SHP77 (cell line): ENCODE results near the gene PLXNB2.
"Not testable (repeated sequence)": the region's sequence is repeated elsewhere in the genome, so short reads cannot be mapped to it uniquely, and the experiment has no call there.

Source experiments
- DNase-seq, 2 experiments: peaks; one replicate each; lab custom pipeline; 2025; lab: John Stamatoyannopoulos, UW

Gene PLXNB2

GRCh38 chr22:50326956-50327710 is 19.7 kb upstream of the PLXNB2 start, which contains the start of gene DENND6B:
Gene DENND6B, minus strand, starts transcription at chr22:50327012. Its CDS starts 24 bp downstream, at chr22:50326988.
- DNase-seq, result peak; percentile 77 to 78

GRCh38 chr22:50326225-50326955 is 18.9 kb upstream of the PLXNB2 start:
- no peak for DNase-seq

DNA sequence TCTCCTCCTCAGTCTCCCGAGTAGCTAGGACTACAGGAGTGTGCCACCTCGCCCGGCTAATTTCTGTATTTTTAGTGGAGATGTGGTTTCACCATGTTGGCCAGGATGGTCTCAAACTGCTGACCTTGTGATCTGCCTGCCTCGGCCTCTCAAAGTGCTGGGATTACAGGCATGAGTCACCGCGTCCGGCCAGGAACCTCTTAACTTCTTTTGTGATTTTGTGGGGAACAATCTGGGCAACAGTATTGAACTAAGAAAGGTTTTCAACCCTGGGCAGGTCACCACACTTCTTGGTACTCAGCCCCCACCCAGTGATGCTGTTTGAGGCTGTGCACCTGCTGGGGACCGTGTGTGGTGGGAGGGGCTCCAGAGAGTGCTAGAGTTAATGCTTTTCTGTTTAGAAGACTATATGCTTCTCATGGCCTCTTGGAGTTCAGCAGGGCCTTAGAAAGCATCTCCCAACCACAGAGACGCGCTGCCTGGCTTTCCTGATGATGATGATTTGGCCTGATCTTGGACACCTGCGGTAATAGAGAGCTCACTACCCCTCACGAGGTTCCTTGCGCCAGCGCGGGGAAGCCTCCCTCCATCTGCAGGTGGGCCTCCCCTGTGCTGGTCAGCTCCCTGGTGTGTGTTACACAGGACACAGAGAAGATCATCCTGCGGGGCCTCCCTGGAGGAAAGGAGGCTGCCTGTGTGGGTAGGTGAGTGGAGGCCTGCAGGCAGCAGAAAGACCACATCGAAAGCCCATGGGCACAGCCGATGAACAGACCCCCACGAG is 18.2 kb upstream of the PLXNB2 start:
- no peak for DNase-seq

GRCh38 chr22:50323900-50324299 is 16.5 kb upstream of the PLXNB2 start:
- DNase-seq, result no peak

GRCh38 chr22:50322382-50323104 is 15.1 kb upstream of the PLXNB2 start:
- DNase-seq, result not testable (repeated sequence)

DNA sequence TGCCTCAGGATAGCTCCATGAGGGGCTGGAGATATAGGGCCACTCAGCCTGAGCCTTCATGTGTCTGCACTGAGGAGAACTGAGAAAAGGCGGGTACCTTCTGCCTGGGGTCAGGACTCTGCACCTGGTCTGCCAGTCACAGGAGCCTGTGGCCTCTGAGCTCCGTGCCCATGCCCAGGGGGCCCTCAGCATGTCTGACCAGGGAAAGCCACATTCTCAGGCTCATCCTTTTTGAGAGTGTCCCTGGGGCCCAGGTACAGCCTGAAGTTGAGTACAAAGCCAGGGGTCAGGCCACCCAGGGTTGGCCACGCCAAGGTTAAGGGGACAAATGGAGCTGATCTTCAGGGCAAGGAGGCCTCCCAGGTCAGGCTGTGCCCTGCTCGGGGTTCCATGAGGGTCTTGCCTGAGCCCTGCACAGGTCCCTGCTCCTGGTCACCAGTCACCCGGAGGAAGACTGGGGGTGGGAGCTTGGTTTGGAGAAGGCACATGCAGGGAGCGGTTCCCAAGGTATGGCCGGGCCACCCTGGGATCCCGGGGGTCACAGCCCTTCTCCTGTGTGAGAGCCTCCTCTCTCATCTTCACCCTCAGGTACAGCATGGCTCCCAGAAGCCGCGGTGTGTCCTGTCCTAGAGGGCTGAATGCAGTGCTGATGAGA is 13.4 kb upstream of the PLXNB2 start:
- no peak for DNase-seq

DNA sequence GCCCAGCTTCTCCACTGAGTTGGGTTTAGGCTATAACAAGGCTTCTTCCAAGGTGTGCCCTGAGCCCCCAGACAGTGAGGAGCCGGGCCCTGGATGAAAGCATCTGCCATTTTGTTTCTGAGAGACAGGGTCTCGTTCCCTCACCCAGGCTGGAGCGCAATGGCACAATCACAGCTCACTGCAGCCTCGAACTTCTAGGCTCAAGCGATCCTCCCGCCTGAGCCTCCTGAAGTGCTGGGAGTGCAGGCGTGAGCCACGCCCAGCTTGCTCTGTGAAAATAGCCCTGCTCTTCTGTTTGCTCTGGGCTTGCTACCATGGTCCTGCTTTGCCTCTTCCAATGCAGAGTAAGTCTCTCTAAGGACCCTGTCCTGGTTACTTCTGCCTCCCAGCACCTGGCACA is 12.7 kb upstream of the PLXNB2 start:
- DNase-seq, result no peak

DNA sequence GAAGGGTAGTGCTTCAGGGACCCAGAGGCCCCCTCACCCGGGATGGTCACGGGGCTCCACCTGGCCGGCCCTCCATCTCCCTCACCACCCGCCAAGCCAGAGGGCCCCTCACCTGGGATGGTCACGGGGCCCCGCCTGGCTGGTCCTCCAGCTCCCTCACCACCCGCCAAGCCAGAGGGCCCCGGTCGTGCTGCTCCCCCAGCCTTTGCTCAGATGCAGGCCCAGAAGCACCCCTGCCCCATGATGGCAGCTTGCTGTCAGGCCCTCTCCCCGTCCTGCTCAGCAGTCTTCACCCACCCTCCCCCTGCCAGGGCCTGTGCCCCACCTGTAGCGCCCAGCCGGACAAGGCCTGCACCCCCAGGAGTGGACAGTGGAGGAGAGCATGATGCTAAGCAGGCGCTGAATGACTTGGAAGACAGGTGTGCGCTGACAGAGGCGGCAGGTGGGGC is 12.1 kb upstream of the PLXNB2 start:
- no peak for DNase-seq

DNA sequence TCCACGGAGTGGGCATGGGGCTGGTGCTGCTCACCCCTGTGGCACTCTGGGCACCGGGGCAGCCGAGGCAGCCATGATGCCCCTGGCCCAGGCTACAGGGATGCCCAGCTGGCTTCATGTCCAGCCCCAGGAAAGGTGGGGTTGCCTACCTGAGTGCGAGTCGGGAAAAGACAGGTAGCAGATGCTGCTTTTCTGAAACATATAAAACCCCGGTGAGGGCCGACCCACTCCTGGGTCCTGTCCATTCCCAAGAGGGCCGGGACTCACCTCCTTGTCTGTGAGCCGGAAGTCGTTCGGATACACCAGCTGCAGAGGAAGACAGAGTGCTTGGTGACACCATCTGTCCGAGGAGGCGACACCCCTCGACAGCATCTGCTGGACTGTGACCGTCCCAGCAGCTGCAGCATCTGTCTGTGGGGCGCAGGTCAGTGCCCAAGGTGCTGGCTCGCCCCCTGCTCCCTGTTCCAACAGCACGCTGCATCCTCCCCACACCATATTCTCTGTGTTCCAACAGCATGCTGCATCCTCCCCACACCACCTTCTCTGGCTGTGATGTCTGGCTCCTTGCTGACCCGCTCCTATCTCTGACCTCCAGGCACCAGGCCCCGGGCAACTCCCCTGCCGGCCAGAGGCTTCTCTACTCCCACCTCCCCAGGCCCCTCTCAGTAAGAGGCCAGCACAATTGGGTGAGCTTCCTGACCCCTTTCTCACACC is 11.4 kb upstream of the PLXNB2 start:
- DNase-seq, result peak; percentile 54 to 72

DNA sequence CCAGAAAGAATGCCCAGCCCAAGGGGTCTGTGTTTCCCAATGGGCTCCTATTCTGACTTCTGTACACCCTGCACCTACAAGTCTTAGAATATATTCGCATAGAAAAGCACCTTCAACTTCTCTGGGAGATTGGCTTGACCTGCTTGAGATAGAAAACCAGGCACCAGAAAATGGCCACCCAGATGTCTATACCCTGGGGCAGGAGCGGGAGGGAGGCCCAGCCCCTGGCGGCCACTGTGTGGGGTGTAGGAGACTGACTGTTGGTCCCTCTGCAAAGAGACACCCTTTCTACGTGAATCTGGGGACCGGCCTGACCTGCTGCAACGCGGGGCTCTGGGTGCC is 10.9 kb upstream of the PLXNB2 start:
- DNase-seq, result no peak

- DNase-seq, result no peak
Observed at GRCh38 chr22:50317674-50318073, 10.2 kb upstream of the PLXNB2 start.

- DNase-seq, result no peak
Observed at GRCh38 chr22:50317178-50317577, 9.7 kb upstream of the PLXNB2 start.

GRCh38 chr22:50316114-50317065 is 8.9 kb upstream of the PLXNB2 start:
- DNase-seq, result no peak

GRCh38 chr22:50315289-50316113 is 8.1 kb upstream of the PLXNB2 start:
- DNase-seq, result no peak

DNA sequence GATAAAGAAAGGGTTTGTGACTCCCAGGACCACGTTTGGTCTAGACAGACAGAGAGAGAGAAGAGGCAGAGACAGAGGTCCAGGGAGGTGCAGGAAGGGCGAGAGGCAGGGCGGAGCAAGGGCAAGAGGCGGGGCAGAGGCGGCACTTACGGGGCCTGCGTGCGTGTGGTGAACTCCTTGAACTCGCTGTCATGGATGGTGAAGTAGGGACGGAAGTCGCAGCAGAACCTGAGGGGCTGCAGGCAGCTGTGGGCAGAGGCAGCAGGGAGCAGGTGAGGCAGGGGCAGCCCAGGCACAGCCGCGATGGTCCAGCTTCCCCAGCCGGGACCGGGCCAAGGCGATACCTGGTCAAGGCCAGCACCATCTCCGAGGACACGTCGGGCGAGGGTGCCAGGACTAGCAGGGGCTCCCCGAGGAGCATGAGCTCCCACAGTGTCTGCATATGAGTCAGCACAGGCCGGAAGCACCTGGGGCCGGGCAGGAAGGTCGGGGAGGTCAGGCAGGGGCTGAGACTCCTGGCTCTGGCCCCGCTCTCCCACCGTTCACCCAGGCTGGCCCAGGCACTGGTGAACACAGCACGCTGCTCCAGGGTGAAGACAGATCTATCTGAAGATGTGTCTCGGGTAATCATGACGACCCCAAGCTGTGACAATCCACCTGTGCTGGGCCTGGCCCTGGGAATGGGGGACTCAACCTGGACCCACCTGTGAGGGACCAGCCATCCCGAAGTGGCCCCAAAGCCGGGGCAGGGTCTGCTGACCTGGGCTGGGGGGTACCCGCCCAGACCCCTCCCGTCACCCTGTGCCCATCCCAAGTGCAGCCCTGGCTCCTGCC is 7.2 kb upstream of the PLXNB2 start:
- no peak for DNase-seq

GRCh38 chr22:50314081-50314454 is 6.6 kb upstream of the PLXNB2 start:
- DNase-seq, result no peak

- DNase-seq, result no peak
Observed at GRCh38 chr22:50313600-50313999, 6.2 kb upstream of the PLXNB2 start.

GRCh38 chr22:50313021-50313420 is 5.6 kb upstream of the PLXNB2 start:
- DNase-seq, result no peak
